NCI-H345 (cell line): ENCODE results near the gene TEDDM1.
"Not testable (repeated sequence)": the region's sequence is repeated elsewhere in the genome, so short reads cannot be mapped to it uniquely, and the experiment has no call there.

Source experiments
- DNase-seq: peaks from one replicate; lab custom pipeline; 2025; lab: John Stamatoyannopoulos, UW

TEDDM1 gene

GRCh38 chr1:182380199-182380598 lies 20.3 kb downstream of the TEDDM1 start:
- DNase-seq = no peak

- DNase-seq = not testable (repeated sequence)
These were observed 20.7 kb downstream of the TEDDM1 start for GRCh38 chr1:182379781-182380180.

GRCh38 chr1:182376936-182377574 lies 23.4 kb downstream of the TEDDM1 start:
- no peak for DNase-seq

- no peak for DNase-seq
These were observed 26.2 kb downstream of the TEDDM1 start for GRCh38 chr1:182374101-182374834.

GRCh38 chr1:182370532-182370931 lies 29.9 kb downstream of the TEDDM1 start:
- DNase-seq = no peak

- DNase-seq = no peak
These were observed 31.6 kb downstream of the TEDDM1 start for GRCh38 chr1:182368903-182369302.

- no peak for DNase-seq
These were observed 32.1 kb downstream of the TEDDM1 start for GRCh38 chr1:182368358-182368757.

GRCh38 chr1:182367926-182368325 lies 32.5 kb downstream of the TEDDM1 start:
- DNase-seq = no peak

GRCh38 chr1:182366596-182366995 lies 33.9 kb downstream of the TEDDM1 start:
- no peak for DNase-seq

GRCh38 chr1:182359645-182360044 lies 40.8 kb downstream of the TEDDM1 start:
- DNase-seq = no peak

- DNase-seq = peak; percentile 67
These were observed 42.6 kb downstream of the TEDDM1 start for GRCh38 chr1:182357913-182358312.

GRCh38 chr1:182357171-182357570 lies 43.3 kb downstream of the TEDDM1 start:
- no peak for DNase-seq

GRCh38 chr1:182355723-182356098 lies 44.8 kb downstream of the TEDDM1 start:
- DNase-seq = no peak

GRCh38 chr1:182351790-182352364 lies 48.6 kb downstream of the TEDDM1 start:
- no peak for DNase-seq

GRCh38 chr1:182350839-182351238 lies 49.6 kb downstream of the TEDDM1 start:
- no peak for DNase-seq

- no peak for DNase-seq
These were observed 51.3 kb downstream of the TEDDM1 start for GRCh38 chr1:182348961-182349747.
